ENCODE results near the gene OR52E2. TPM values are rescaled to one million over a fixed set of nuclear protein-coding genes. Genes with fewer than 3 reads are reported as not detected.

OR52E2 gene
- not detected in 2 replicates for total RNA-seq

DNA sequence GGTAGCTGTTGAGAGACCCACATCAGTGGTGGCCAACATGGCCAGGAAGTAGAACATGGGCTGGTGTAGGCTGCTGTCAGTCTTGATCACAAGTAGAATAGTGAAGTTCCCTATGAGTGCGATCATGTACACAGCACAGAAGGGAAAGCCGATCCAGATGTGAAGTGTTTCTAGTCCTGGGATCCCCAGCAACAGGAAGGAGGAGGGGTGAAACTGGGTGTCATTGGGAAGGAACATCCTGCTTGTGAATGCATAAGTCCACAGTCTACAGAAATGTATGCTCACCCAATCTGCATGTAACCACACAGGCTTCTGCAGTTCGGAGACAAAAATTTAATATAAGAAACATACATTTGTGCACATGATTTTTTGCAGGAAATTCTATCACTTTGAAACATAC, at the start of gene OR52E2:
OR52E2 (minus strand) TSS at position 237 of the 400 bp plus-strand sequence; CDS start at position 237, 0 bp downstream.
- intact Hi-C loops (cut with micrococcal nuclease), result no loop called here
- TF ChIP-seq, protein P1, sequence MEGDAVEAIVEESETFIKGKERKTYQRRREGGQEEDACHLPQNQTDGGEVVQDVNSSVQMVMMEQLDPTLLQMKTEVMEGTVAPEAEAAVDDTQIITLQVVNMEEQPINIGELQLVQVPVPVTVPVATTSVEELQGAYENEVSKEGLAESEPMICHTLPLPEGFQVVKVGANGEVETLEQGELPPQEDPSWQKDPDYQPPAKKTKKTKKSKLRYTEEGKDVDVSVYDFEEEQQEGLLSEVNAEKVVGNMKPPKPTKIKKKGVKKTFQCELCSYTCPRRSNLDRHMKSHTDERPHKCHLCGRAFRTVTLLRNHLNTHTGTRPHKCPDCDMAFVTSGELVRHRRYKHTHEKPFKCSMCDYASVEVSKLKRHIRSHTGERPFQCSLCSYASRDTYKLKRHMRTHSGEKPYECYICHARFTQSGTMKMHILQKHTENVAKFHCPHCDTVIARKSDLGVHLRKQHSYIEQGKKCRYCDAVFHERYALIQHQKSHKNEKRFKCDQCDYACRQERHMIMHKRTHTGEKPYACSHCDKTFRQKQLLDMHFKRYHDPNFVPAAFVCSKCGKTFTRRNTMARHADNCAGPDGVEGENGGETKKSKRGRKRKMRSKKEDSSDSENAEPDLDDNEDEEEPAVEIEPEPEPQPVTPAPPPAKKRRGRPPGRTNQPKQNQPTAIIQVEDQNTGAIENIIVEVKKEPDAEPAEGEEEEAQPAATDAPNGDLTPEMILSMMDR (IDR thresholded peaks at IDR 0.05), result no peak
- POLR2A ChIA-PET, result no interaction called here
- peaks cover 2% of the 10 kb centered on the region for H3K27me3 Mint-ChIP-seq
- CTCF ChIA-PET, result no interaction called here
- H3K4me1 Mint-ChIP-seq, result no peaks in the 10 kb centered on the region
- H3K9me3 Mint-ChIP-seq, result peaks cover 3% of the 10 kb centered on the region
- H3K4me3 Mint-ChIP-seq, result no peak within 1 kb of the TSS
- H3K27ac Mint-ChIP-seq, result no peak within 1 kb of the TSS
- no peak for DNase-seq
- ATAC-seq (ENCODE audit: low read depth), result no peak
- no peaks in the 10 kb centered on the region for H3K36me3 Mint-ChIP-seq (ENCODE audit: low read depth)

DNA sequence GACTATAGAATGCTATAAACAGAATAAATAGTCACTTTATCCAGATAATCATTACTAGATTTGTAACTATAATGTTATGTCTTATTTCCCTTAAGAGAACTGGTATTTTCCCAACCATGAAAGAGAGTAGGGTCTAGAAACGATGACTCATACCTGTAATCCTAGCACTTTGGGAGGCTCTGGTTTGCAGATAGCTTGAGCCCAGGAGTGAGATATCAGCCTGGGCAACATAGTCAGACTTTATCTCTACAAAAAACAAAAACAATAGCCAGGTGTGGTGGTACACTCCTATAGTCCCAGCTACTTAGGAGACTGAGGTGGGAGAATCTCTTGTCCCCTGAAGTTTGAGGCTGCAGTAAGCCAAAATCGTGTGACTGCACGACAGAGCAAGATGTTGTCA, 47.9 kb upstream of the OR52E2 start:
- Mint-ChIP-seq H3K4me1 (no peaks in the 10 kb centered on the region), H3K27ac (no peak overlapping the region), H3K36me3 (ENCODE audit: low read depth) (no peaks in the 10 kb centered on the region), H3K9me3 (no peaks in the 10 kb centered on the region), H3K27me3 (no peaks in the 10 kb centered on the region), H3K4me3 (no peak overlapping the region)
- ATAC-seq (ENCODE audit: low read depth) (no peak), DNase-seq (no peak)
- TF ChIP-seq, protein P1 (IDR thresholded peaks at IDR 0.05), result no peak
- intact Hi-C loops (cut with micrococcal nuclease), result no loop called here
- CTCF ChIA-PET, result no interaction called here
- POLR2A ChIA-PET, result no interaction called here

DNA sequence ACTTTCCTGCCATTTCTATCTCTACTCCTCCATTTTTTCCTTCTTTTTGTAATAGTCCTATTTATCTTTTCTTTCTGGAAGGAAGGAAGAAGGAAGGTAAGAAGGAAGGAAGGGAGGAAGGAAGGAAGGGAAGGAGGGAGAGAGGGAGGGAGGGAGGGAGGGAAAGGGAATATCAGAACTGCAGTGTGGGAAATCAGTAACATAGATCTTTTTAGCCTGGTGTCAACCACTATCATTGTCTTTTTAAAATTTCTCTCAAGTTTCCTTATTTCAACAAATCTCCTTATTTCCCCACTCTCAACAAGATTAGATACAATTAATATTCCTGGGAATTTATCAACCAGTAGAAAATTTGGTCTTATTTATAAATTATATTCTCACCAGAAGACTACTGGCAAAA, 43.6 kb upstream of the OR52E2 start:
- DNase-seq (no peak), ATAC-seq (ENCODE audit: low read depth) (no peak)
- ChIA-PET CTCF (no interaction called here), POLR2A (no interaction called here)
- TF ChIP-seq, protein P1 (IDR thresholded peaks at IDR 0.05), result no peak
- Mint-ChIP-seq H3K27ac (no peak overlapping the region), H3K9me3 (no peaks in the 10 kb centered on the region), H3K27me3 (no peaks in the 10 kb centered on the region), H3K4me1 (no peaks in the 10 kb centered on the region), H3K4me3 (no peak overlapping the region), H3K36me3 (ENCODE audit: low read depth) (no peaks in the 10 kb centered on the region)
- intact Hi-C loops (cut with micrococcal nuclease), result no loop called here

DNA sequence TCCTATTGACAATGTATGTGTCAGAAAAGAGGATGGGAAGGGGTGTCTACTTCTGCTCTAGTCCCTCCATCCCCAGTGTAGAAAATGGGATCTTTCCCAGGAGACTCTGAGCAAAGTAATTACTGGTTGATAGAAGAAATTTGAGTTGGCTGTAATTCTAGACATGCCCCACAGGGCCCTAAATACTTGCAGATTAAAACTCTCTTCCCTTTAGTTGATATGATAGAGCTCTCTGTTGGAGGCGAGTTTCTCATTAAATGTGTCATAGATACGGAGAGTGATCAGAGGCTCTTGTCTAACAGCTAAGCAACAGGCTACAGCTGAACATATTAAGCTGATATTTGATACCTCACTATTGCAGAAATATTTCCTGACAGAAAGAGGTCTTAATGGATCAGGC, 42.8 kb upstream of the OR52E2 start:
- Mint-ChIP-seq H3K9me3 (no peaks in the 10 kb centered on the region), H3K27ac (no peak overlapping the region), H3K27me3 (no peaks in the 10 kb centered on the region), H3K4me3 (no peak overlapping the region), H3K36me3 (ENCODE audit: low read depth) (no peaks in the 10 kb centered on the region), H3K4me1 (no peaks in the 10 kb centered on the region)
- intact Hi-C loops (cut with micrococcal nuclease), result no loop called here
- ChIA-PET POLR2A (no interaction called here), CTCF (no interaction called here)
- TF ChIP-seq, protein P1 (IDR thresholded peaks at IDR 0.05), result no peak
- DNase-seq, result no peak
- no peak for ATAC-seq (ENCODE audit: low read depth)

DNA sequence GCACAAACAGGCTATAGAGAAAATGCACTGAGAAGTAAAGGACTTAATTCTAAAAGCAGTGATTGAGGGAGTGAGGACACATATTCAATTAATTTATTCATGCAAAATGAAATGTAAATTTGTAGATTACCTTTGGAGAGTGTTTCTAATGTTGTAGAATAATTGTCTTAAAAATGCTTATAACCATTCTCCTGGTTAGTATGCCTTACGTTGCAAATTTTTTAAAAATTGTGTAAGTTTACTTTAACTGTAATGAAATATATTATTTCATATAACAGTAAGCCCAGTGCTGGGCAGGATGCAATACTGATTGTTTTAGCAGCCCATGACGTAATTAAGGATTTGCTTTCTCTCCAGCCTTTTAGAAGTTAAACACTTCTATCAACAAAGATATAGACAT, 36.6 kb upstream of the OR52E2 start:
- H3K9me3 Mint-ChIP-seq, result no peaks in the 10 kb centered on the region
- ATAC-seq (ENCODE audit: low read depth) (no peak), DNase-seq (no peak)
- no peaks in the 10 kb centered on the region for H3K36me3 Mint-ChIP-seq (ENCODE audit: low read depth)
- no peaks in the 10 kb centered on the region for H3K4me1 Mint-ChIP-seq
- no peaks in the 10 kb centered on the region for H3K27me3 Mint-ChIP-seq
- no peak overlapping the region for H3K4me3 Mint-ChIP-seq
- CTCF ChIA-PET, result no interaction called here
- intact Hi-C loops (cut with micrococcal nuclease), result no loop called here
- TF ChIP-seq, protein P1 (IDR thresholded peaks at IDR 0.05), result no peak
- POLR2A ChIA-PET, result no interaction called here
- H3K27ac Mint-ChIP-seq, result no peak overlapping the region

All from activated B cell treated with CpG ODN at 0.5 μM for 24 hours (primary cell).